ENCODE results near the gene TIMM44.
"Not testable (repeated sequence)": the region's sequence is repeated elsewhere in the genome, so short reads cannot be mapped to it uniquely, and the experiment has no call there.

- TF ChIP-seq POLR2A, POLR2AphosphoS5, TAF1, POU2F2, SPI1 (IDR thresholded peaks at IDR 0.05; ENCODE audit: low read depth, low read length): not testable (repeated sequence)
Observed at GRCh38 chr19:7893362-7894101, 49.9 kb downstream of the TIMM44 start.

Measured in GM12891 (cell line).